ENCODE data around the gene CEP85L.

Gene CEP85L

GRCh38 chr6:118577972-118578371, 73.4 kb downstream of the CEP85L start:
- Histone ChIP-seq H3K27ac (ENCODE audit: low read depth, low read length) (no peak overlapping the region), H3K36me3 (ENCODE audit: control insufficient read depth, insufficient read depth, low read length) (peaks cover 9% of the 10 kb centered on the region), H3K4me3 (ENCODE audit: low read depth, low read length) (no peak overlapping the region), H3K27me3 (ENCODE audit: control insufficient read depth, insufficient read depth, low read length) (no peaks in the 10 kb centered on the region), H3K9ac (ENCODE audit: low read length) (no peak overlapping the region), H3K9me3 (ENCODE audit: control insufficient read depth, insufficient read depth, low read depth, low read length) (peaks cover 64% of the 10 kb centered on the region), H3K4me1 (ENCODE audit: control insufficient read depth, insufficient read depth, low read length) (peaks cover 8% of the 10 kb centered on the region; the same call in 1 of the 2 replicates)

- Histone ChIP-seq H3K36me3 (ENCODE audit: control insufficient read depth, insufficient read depth, low read length) (peaks cover 9% of the 10 kb centered on the region), H3K27ac (ENCODE audit: low read depth, low read length) (no peak overlapping the region), H3K27me3 (ENCODE audit: control insufficient read depth, insufficient read depth, low read length) (no peaks in the 10 kb centered on the region), H3K9ac (ENCODE audit: low read length) (no peak overlapping the region), H3K9me3 (ENCODE audit: control insufficient read depth, insufficient read depth, low read depth, low read length) (peaks cover 54% of the 10 kb centered on the region), H3K4me1 (ENCODE audit: control insufficient read depth, insufficient read depth, low read length) (no peaks in the 10 kb centered on the region), H3K4me3 (ENCODE audit: low read depth, low read length) (0 out of 2 replicates have a peak overlapping the region, but pooled peaks have one; percentile 3)
Observed at GRCh38 chr6:118574051-118574865, 77.1 kb downstream of the CEP85L start.

- no peak overlapping the region for H3K4me3 ChIP-seq (ENCODE audit: low read depth, low read length)
- no peak overlapping the region for H3K9ac ChIP-seq (ENCODE audit: low read length)
- H3K9me3 ChIP-seq (ENCODE audit: control insufficient read depth, insufficient read depth, low read depth, low read length): peaks cover 28% of the 10 kb centered on the region
- H3K4me1 ChIP-seq (ENCODE audit: control insufficient read depth, insufficient read depth, low read length): peaks cover 1% of the 10 kb centered on the region; the same call in 1 of the 2 replicates
- H3K36me3 ChIP-seq (ENCODE audit: control insufficient read depth, insufficient read depth, low read length): peaks cover 9% of the 10 kb centered on the region
- H3K27me3 ChIP-seq (ENCODE audit: control insufficient read depth, insufficient read depth, low read length): no peaks in the 10 kb centered on the region
- no peak overlapping the region for H3K27ac ChIP-seq (ENCODE audit: low read depth, low read length)
Observed at GRCh38 chr6:118571121-118571520, 80.3 kb downstream of the CEP85L start.

GRCh38 chr6:118569498-118569897, 81.9 kb downstream of the CEP85L start:
- Histone ChIP-seq H3K36me3 (ENCODE audit: control insufficient read depth, insufficient read depth, low read length) (peaks cover 6% of the 10 kb centered on the region), H3K9ac (ENCODE audit: low read length) (no peak overlapping the region), H3K9me3 (ENCODE audit: control insufficient read depth, insufficient read depth, low read depth, low read length) (peaks cover 14% of the 10 kb centered on the region), H3K4me1 (ENCODE audit: control insufficient read depth, insufficient read depth, low read length) (peaks cover 8% of the 10 kb centered on the region; the same call in 1 of the 2 replicates), H3K4me3 (ENCODE audit: low read depth, low read length) (no peak overlapping the region), H3K27ac (ENCODE audit: low read depth, low read length) (no peak overlapping the region), H3K27me3 (ENCODE audit: control insufficient read depth, insufficient read depth, low read length) (no peaks in the 10 kb centered on the region)

DNA sequence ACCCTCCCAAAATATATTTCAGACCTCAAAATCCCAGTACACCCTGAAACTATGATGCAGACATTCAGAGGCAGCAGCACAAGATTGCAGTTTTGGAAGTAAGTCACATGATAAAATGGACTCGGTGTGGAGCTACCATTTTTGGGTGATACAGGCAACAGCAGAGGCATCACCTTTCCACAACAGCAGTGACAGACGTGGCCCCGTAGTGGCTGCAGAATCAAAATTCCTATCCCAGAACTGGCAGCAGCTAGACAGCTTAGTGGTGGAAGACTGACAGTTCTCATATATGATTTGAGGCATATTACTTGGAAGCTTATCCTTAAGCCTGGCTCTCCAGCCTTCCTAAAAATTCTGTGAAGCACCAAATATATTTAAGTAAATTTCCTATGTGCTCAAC, 83.4 kb downstream of the CEP85L start:
- Histone ChIP-seq H3K9me3 (ENCODE audit: control insufficient read depth, insufficient read depth, low read depth, low read length) (peaks cover under 1% of the 10 kb centered on the region; the same call in 1 of the 2 replicates), H3K27me3 (ENCODE audit: control insufficient read depth, insufficient read depth, low read length) (no peaks in the 10 kb centered on the region), H3K27ac (ENCODE audit: low read depth, low read length) (no peak overlapping the region), H3K9ac (ENCODE audit: low read length) (no peak overlapping the region), H3K4me3 (ENCODE audit: low read depth, low read length) (no peak overlapping the region), H3K36me3 (ENCODE audit: control insufficient read depth, insufficient read depth, low read length) (no peaks in the 10 kb centered on the region), H3K4me1 (ENCODE audit: control insufficient read depth, insufficient read depth, low read length) (peaks cover 8% of the 10 kb centered on the region; the same call in 1 of the 2 replicates)

DNA sequence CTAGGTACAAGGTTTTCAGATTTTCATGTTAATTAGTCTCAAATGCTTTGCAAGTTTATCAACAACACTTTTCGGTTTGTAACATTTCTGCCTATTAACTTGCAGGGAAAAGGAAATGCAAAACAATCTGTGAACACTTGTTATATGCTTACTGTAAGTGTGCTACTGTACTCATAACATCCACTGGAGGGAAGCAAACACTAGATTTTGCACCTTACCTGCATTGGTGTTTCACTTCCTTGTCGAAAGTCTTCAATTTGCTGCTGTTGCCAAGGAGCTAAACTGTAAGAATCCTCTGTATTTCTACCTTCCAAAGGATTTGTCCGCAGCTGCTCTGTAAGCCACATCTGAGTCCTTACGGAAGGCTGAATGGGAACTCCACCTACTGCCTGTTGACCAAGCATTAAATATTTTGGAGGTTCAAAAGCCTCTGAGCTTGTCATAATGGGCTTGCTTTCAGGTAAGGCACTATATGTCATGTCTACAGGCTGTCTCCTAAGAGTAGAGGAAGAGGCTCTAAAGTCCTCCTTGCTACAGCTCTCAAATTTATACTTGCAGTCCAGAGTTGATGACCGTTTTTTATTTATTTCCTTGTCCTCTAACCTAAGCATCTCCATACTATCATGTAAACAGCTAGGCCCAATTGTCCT, 86.0 kb downstream of the CEP85L start:
- H3K4me1 ChIP-seq (ENCODE audit: control insufficient read depth, insufficient read depth, low read length): peaks cover 8% of the 10 kb centered on the region; the same call in 1 of the 2 replicates
- H3K27ac ChIP-seq (ENCODE audit: low read depth, low read length): no peak overlapping the region
- H3K36me3 ChIP-seq (ENCODE audit: control insufficient read depth, insufficient read depth, low read length): no peaks in the 10 kb centered on the region
- no peak overlapping the region for H3K4me3 ChIP-seq (ENCODE audit: low read depth, low read length)
- H3K9me3 ChIP-seq (ENCODE audit: control insufficient read depth, insufficient read depth, low read depth, low read length): no peaks in the 10 kb centered on the region
- no peaks in the 10 kb centered on the region for H3K27me3 ChIP-seq (ENCODE audit: control insufficient read depth, insufficient read depth, low read length)
- no peak overlapping the region for H3K9ac ChIP-seq (ENCODE audit: low read length)

DNA sequence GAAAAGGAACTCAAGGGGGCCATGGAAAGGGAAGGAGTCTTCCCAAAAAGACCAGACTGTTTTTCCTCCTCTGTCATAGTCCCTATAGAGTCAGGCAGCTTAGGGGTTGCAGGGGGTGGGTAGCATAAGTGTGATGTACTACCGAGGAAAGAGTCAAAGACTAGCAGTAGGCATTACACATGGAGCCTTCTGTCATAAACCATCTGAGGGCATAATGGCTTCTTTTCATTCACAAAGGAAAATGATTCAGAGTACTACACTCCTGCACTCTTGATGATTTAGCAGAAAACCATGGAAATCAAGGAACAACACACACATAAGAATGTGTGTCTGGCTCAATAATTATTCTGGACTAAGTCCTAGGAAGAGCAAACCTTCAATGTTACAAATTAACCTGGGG, 88.4 kb downstream of the CEP85L start:
- no peak overlapping the region for H3K4me3 ChIP-seq (ENCODE audit: low read depth, low read length)
- peaks cover 8% of the 10 kb centered on the region; the same call in 1 of the 2 replicates for H3K4me1 ChIP-seq (ENCODE audit: control insufficient read depth, insufficient read depth, low read length)
- no peaks in the 10 kb centered on the region for H3K9me3 ChIP-seq (ENCODE audit: control insufficient read depth, insufficient read depth, low read depth, low read length)
- no peaks in the 10 kb centered on the region for H3K36me3 ChIP-seq (ENCODE audit: control insufficient read depth, insufficient read depth, low read length)
- H3K9ac ChIP-seq (ENCODE audit: low read length): no peak overlapping the region
- H3K27ac ChIP-seq (ENCODE audit: low read depth, low read length): no peak overlapping the region
- no peaks in the 10 kb centered on the region for H3K27me3 ChIP-seq (ENCODE audit: control insufficient read depth, insufficient read depth, low read length)

- Histone ChIP-seq H3K27me3 (ENCODE audit: control insufficient read depth, insufficient read depth, low read length) (no peaks in the 10 kb centered on the region), H3K27ac (ENCODE audit: low read depth, low read length) (no peak overlapping the region), H3K4me1 (ENCODE audit: control insufficient read depth, insufficient read depth, low read length) (peaks cover 8% of the 10 kb centered on the region; the same call in 1 of the 2 replicates), H3K36me3 (ENCODE audit: control insufficient read depth, insufficient read depth, low read length) (no peaks in the 10 kb centered on the region), H3K9ac (ENCODE audit: low read length) (no peak overlapping the region), H3K4me3 (ENCODE audit: low read depth, low read length) (no peak overlapping the region), H3K9me3 (ENCODE audit: control insufficient read depth, insufficient read depth, low read depth, low read length) (no peaks in the 10 kb centered on the region)
Observed at GRCh38 chr6:118562248-118562647, 89.1 kb downstream of the CEP85L start.

GRCh38 chr6:118559659-118560058, 91.7 kb downstream of the CEP85L start:
- Histone ChIP-seq H3K27ac (ENCODE audit: low read depth, low read length) (no peak overlapping the region), H3K27me3 (ENCODE audit: control insufficient read depth, insufficient read depth, low read length) (no peaks in the 10 kb centered on the region), H3K4me3 (ENCODE audit: low read depth, low read length) (no peak overlapping the region), H3K9ac (ENCODE audit: low read length) (no peak overlapping the region), H3K4me1 (ENCODE audit: control insufficient read depth, insufficient read depth, low read length) (no peaks in the 10 kb centered on the region), H3K9me3 (ENCODE audit: control insufficient read depth, insufficient read depth, low read depth, low read length) (no peaks in the 10 kb centered on the region), H3K36me3 (ENCODE audit: control insufficient read depth, insufficient read depth, low read length) (no peaks in the 10 kb centered on the region)

- Histone ChIP-seq H3K27ac (ENCODE audit: low read depth, low read length) (no peak overlapping the region), H3K4me3 (ENCODE audit: low read depth, low read length) (no peak overlapping the region), H3K4me1 (ENCODE audit: control insufficient read depth, insufficient read depth, low read length) (no peaks in the 10 kb centered on the region), H3K36me3 (ENCODE audit: control insufficient read depth, insufficient read depth, low read length) (no peaks in the 10 kb centered on the region), H3K27me3 (ENCODE audit: control insufficient read depth, insufficient read depth, low read length) (no peaks in the 10 kb centered on the region), H3K9ac (ENCODE audit: low read length) (no peak overlapping the region), H3K9me3 (ENCODE audit: control insufficient read depth, insufficient read depth, low read depth, low read length) (no peaks in the 10 kb centered on the region)
Observed at GRCh38 chr6:118558464-118559217, 92.8 kb downstream of the CEP85L start.
